ENCODE measurements around the gene IRF2BP1. TPM values are rescaled to one million over a fixed set of nuclear protein-coding genes. Genes with fewer than 3 reads are reported as not detected.
A peak's percentile ranks its signal among the peaks of the same experiment; 100 is the strongest.

Gene IRF2BP1, protein sequence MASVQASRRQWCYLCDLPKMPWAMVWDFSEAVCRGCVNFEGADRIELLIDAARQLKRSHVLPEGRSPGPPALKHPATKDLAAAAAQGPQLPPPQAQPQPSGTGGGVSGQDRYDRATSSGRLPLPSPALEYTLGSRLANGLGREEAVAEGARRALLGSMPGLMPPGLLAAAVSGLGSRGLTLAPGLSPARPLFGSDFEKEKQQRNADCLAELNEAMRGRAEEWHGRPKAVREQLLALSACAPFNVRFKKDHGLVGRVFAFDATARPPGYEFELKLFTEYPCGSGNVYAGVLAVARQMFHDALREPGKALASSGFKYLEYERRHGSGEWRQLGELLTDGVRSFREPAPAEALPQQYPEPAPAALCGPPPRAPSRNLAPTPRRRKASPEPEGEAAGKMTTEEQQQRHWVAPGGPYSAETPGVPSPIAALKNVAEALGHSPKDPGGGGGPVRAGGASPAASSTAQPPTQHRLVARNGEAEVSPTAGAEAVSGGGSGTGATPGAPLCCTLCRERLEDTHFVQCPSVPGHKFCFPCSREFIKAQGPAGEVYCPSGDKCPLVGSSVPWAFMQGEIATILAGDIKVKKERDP
- 21.3 and 25.7 TPM in 2 replicates for total RNA-seq (ENCODE audit: low replicate concordance)

DNA sequence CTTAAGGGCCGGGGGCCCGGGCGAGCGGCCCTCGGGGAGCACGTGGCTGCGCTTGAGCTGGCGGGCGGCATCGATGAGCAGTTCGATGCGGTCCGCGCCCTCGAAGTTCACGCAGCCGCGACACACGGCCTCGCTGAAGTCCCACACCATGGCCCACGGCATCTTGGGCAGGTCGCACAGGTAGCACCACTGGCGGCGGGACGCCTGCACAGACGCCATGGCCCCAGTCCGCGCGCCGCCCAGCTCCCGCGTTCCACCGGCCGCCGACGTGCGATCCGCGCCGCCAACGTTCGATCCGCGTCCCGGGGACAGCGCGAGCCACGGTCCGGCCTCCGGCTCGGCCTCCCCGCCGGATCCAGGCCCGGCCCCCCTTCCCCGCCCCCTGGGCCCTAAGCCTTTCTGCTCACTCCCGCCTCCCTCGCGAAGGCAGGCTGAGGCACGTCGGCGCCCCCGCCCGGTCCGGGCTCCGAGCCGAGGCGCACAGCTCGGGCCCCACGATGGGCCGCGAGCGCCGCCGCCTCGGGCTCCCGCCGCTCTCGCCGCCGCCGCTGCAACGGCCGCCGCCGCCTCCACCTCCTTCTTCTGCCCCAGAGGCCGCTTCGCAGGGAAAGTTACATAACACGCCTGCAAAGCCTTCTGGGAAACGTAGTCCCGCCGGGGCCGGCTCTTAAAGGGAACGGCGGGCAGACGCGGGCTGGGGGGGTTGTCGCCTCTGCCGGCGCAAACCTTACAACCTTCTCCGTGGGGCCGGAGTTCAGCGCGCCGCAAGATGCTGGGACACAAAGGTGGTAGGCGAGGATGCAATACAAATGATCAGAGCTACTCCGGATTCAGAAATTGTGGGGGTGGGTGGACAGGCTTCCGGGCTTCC is at the start of gene IRF2BP1:
IRF2BP1 (minus strand) TSS at position 586 of the 871 bp plus-strand sequence; CDS start at position 219, 367 bp downstream.
- TF ChIP-seq, protein P1, sequence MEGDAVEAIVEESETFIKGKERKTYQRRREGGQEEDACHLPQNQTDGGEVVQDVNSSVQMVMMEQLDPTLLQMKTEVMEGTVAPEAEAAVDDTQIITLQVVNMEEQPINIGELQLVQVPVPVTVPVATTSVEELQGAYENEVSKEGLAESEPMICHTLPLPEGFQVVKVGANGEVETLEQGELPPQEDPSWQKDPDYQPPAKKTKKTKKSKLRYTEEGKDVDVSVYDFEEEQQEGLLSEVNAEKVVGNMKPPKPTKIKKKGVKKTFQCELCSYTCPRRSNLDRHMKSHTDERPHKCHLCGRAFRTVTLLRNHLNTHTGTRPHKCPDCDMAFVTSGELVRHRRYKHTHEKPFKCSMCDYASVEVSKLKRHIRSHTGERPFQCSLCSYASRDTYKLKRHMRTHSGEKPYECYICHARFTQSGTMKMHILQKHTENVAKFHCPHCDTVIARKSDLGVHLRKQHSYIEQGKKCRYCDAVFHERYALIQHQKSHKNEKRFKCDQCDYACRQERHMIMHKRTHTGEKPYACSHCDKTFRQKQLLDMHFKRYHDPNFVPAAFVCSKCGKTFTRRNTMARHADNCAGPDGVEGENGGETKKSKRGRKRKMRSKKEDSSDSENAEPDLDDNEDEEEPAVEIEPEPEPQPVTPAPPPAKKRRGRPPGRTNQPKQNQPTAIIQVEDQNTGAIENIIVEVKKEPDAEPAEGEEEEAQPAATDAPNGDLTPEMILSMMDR (IDR thresholded peaks at IDR 0.05; ENCODE audit: insufficient read depth, low read length) = no peak
- DNase-seq (ENCODE audit: low read depth) = peak; percentile 93
- H3K4me3 ChIP-seq (ENCODE audit: low read depth, low read length) = peak within 1 kb of the TSS; percentile 87

DNA sequence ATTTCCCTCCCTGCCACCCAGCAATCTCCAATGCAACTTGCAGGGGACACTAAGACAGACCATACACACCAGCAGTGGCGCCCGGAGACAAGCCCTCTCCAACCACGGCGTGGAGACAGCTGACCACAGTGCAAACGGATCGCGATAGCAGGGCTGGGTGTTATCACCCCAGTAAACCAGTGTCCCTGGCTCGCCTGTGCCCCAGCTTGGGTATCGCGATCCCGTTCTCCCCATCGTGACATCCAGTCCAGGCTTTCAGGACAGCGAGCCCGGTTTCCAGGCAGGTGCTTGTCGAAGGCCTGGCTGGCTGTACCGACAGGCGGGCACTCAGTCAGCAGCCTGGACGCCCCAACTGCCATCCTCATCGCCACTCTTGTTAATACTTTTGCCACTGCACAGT is 49.3 kb upstream of the IRF2BP1 start:
- TF ChIP-seq, protein P1 (IDR thresholded peaks at IDR 0.05; ENCODE audit: insufficient read depth, low read length) = no peak
- no peak for DNase-seq (ENCODE audit: low read depth)
- H3K4me3 ChIP-seq (ENCODE audit: low read depth, low read length) = no peak overlapping the region

DNA sequence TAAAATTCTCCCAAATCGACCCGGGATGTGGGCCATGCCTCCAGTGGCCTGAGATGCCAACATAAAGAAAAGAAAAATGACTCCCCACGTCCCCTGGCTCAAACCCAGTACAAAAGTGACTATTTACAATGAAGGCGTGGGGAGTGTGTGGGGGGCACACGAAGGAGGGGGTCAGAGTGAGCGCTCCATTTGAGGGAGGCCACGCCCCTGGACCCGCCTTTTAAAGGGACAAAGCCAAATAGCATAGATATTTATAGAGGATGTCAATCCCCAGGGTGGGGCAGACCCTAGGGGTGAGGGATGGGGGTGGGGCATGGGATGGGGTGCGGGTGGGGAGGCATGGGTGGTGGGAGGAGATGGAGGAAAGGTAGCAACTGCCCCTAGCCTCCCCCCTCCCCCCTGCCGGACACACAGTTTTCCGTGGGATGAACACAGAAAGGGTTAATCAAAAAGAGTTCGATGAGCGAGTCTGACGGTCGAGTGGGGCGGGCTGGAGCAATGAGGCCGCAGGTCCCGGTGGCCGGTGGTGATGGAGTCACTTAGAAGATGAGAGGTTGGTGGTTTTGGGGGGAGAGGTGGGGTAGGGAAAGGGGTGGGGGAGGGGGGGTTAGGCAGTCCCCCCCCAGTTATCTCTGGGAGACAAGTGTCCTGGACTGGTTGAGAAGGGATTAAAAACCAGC is 48.8 kb upstream of the IRF2BP1 start:
- H3K4me3 ChIP-seq (ENCODE audit: low read depth, low read length) = no peak overlapping the region
- DNase-seq (ENCODE audit: low read depth) = no peak
- TF ChIP-seq, protein P1 (IDR thresholded peaks at IDR 0.05; ENCODE audit: insufficient read depth, low read length) = no peak

DNA sequence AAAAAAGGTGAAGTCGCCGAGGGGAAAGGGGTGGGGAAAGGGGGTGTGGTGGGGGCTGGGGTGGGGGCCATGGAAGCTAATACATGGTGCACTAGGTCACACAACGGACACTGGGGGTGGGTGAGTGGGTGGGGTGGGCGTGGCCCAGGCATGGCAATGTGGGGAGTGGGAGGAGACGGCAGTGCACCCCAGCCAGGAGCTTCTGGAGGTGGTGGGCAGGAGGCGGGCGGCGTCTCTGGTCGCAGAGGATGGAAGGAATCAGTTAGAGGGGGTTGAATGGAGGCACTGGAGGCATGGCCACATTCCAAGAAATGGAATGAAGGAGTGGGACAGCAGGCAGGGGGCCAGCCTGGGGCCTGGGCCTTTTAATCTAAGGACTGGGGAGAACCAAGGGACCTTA is 47.8 kb upstream of the IRF2BP1 start:
- DNase-seq (ENCODE audit: low read depth) = no peak
- H3K4me3 ChIP-seq (ENCODE audit: low read depth, low read length) = no peak overlapping the region
- TF ChIP-seq, protein P1 (IDR thresholded peaks at IDR 0.05; ENCODE audit: insufficient read depth, low read length) = no peak

DNA sequence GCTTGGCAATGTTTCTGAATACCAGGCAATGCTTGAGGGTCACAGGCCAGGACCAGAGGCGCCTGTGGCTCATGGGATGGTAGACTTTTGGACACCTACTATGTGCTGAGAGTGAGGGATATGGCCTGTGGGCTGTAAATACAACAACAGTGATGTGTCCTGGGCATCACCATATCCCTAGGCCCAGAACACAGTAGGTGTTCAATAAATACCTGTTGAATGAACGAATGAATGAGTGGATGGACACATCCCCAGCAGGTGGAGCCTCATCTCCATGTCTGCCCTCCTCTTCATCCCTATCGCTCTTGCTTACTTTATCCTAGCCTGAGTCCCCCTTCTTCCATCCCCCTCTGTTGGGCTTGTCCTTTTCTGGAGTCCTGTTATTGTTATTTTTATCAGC is 45.1 kb upstream of the IRF2BP1 start:
- TF ChIP-seq, protein P1 (IDR thresholded peaks at IDR 0.05; ENCODE audit: insufficient read depth, low read length) = peak; percentile 23
- DNase-seq (ENCODE audit: low read depth) = no peak
- H3K4me3 ChIP-seq (ENCODE audit: low read depth, low read length) = no peak overlapping the region

DNA sequence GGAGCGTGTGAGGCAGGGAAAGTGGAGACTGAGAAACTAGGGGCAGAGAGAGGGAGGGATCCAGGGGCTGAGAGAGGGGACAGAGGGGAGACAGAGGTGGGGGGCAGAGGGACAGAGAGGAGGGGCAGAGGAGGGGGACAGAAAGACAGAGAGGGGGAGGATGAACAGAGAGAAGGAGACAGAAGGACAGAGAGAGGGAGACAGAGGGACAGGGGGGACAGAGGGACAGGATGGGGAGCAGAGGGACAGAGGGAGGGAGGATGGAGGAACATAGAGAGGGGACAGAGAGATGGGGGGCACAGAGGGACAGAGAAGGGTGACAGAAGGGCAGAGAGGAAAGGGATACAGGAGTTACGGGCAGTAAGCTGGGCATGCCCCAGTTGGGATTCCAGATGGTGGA is 43.3 kb upstream of the IRF2BP1 start:
- no peak overlapping the region for H3K4me3 ChIP-seq (ENCODE audit: low read depth, low read length)
- DNase-seq (ENCODE audit: low read depth) = no peak
- TF ChIP-seq, protein P1 (IDR thresholded peaks at IDR 0.05; ENCODE audit: insufficient read depth, low read length) = no peak

Measured in fibroblast of the aortic adventitia (primary cell).